Jurkat, Clone E6-1 (cell line): Measurements from ENCODE around the gene MGAT4A.

Experiments
- DNase-seq: peaks from one replicate; pipeline ENCODE4 v3.0.0-alpha.2; 2011; ENCODE audit warnings: low read depth, low spot score
- H3K4me3 ChIP-seq: 2 replicates; pipeline ENCODE4 v1.5.1; 2011; ENCODE audit warnings: mild to moderate bottlenecking, low read length, control low read depth, moderate library complexity

Gene MGAT4A

DNA sequence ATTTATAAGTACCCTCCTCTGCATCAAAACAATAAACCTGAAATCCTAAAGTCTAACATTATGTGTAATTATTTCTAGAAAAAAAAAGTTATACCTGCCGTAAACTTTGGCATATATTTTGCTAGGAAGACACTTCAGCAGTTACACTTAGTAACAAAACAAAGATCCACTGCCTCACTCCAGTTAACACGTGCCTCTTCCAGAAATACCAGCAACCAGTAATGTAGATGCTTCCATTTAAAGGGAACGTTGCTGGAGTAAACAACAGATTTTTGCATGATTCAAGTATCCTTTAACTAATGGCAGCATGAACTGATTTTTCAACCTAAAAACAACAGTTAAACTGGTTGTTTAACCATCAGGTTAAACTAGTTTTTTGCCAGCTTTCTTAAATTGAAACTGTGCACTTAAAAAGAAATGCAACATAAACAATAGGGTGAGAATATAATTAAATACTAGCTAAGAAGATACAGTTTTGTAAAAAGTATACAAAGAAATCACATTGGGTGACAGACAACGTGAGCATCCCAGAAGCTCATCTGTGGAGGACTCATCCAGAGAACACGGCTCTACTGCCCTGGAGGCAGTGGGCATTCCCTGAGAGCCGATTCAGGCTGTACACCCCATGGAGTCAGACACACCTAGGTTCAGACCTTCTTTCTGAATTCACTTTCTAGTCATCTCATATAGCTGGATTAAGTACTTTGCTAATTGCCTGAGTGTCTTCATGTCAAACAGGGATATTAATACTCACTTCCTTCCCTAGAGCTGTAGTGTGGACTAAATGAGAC lies 22.3 kb downstream of the MGAT4A start:
- H3K4me3 ChIP-seq = no peak overlapping the region
- no peak for DNase-seq

DNA sequence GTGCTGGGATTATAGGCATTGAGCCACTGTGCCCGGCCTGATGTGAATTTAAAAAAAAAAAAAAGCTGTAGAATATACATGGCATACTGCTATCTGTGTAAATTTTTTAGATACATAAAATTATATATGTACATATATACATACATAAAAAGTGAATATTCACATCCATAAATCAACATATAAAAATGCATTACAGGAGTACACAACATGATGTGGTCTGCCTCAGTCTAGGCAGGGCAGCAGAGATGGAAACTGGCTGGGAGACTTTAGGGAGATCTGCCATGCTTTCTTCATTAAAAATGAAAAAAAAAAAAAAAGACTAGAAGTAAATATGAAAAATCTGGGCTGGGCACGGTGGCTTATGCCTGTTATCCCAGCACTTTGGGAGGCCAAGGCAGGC lies 24.3 kb downstream of the MGAT4A start:
- no peak overlapping the region for H3K4me3 ChIP-seq
- DNase-seq = no peak

DNA sequence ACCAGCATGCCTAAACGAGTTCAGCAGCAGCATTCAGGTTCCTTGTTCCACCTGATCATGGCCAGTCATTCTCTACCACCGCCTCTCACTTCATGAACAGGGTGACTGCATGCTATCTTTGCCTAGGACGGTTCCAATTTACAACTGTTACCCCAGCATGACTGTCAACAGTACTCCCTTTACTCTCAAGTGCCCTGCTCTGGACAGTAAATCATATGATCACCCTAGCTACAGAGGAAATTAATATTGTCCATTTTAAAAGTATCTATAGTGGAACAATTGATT lies 25.7 kb downstream of the MGAT4A start:
- DNase-seq = no peak

DNA sequence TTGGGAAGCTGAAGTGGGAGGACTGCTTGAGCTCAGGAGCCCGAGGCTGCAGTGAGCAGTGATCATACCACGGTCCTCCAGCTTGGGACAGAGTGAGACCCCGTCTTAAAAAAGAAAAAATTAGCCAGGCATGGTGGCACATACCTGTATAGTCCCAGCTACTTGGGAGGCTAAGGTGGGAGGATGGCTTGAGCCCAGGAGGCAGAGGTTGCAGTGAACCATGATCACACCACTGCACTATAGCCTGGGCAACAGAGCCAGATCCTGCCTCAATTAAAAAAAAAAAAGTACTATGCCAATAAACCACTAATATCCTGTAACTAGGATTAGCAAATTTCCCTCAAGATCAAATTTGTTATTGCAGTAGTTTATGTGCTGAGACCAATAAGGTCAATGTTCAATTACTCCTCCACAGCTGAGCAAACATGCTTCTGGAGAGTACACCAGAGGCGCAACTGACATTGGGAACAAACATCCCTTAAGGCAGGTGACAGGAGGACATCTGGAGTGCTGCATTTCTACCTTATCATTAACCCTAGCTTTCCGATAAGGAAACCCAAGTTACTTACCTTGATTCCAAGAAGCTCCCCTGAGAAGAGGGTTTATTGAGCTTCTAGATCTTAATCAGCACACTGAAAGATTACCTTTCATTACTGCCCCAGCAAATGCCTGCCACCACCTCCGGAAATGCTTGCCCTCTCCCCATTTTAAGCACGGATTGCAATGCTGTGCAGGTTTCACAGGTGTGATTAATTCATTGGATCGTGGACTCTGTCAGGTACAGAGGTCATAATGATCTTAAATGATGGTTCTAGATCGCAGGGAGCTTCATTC lies 26.2 kb downstream of the MGAT4A start:
- H3K4me3 ChIP-seq = no peak overlapping the region
- DNase-seq = no peak

More for the DNA sequence above, 25.7 kb downstream of the MGAT4A start:
- no peak overlapping the region for H3K4me3 ChIP-seq

DNA sequence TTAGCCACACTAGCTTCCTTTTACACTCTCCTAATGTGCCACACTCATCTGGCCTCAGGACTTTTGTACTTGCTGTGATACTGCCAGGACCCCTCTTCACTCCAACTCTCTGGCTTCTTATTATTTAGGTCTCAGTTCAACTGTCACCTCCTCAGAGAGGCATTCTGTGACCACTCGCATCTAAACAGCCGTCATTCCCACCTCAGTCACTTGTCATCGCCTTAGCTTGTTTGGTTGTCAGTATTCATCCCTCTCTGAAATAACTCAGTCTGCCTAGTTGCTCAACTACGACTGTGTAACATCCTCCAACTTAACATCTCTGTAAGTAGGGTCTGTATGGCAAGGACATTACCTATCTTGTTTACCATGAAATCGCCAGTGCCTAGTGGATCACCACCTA lies 27.2 kb downstream of the MGAT4A start:
- H3K4me3 ChIP-seq = no peak overlapping the region
- no peak for DNase-seq

DNA sequence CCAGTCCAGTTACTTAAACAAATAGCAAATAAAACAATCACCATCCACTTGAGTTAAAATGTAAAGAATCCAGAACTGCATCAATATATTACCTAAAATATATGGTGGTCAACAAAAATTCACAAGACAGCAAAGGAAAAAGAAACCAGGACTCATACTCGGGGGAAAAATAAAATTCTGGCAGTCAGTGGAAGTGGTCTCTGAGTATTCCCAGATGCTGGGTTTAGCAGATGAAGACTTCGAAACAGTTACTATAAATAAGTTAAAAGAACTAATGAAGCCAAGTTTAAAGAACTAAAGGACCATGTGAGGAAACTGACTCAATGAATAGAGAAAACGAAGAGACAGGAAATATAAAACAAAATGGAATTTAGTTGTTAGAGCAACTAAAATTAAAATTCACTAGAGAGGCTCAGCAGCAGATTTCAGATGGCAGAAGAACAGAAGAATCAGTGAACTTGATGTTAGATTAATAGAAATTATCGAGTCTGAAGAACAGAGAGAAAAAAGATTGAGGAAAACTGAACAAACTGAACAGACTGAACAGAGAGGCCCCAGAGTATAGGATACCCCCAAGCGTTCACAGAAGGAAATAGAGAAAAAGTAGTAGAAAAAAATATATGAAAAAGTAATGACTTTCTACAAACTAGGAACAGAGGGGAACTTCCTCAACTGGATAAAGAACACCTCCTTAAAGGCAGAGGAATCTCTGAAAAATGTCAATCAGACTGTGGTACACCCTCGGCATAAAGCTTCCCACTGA lies 27.9 kb downstream of the MGAT4A start:
- no peak for DNase-seq
- H3K4me3 ChIP-seq = no peak overlapping the region

DNA sequence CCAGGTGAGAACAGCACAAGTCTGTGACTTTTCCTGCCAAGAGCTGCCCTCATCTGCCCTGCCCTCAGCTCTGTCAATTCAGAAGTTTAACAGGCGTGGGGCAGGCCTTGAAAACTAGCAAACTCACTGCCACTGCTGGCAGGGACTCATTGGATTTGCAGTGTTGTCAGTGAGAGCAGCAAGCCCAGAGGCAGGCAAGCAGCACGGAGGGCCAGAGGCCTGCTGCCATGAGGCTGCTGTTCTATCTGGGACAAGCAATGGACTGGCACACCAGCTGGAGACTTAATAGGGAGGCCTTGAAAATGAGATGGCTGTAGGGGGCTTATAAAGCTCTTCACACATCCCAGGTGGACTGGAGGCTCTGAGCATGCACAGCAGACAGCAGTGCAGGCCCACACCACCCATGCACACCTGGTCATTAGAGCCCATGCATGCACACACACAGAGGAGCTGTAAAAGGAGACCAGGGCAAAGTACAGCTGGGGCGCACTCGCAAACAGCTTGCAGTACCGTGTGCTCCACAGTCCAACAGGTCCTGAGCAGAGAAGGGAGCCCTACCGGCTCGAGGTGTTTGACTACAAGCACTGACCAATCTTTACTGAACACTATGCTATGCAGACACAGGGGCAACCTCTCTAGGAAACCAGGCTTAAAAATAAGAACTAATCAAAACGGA lies 28.7 kb downstream of the MGAT4A start:
- no peak for DNase-seq
- no peak overlapping the region for H3K4me3 ChIP-seq

DNA sequence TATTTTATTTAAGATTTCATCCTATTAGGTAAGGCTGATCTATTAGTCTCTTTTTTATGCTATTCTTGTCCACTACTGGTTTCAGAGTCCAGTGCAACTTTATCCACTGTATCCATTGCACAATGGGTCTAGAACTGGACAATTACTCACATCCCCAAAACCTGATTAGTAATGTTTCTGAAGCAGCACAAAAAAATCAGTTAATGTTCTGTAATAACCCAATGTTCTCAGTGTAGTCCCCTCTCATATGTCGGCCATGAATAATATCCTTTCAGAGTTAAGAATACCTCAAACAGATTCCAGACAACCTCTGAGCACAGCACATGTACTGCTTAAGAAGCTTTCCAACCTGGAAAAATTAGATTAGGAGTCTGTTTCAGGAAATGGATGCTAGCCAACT lies 29.7 kb downstream of the MGAT4A start:
- no peak overlapping the region for H3K4me3 ChIP-seq
- no peak for DNase-seq

DNA sequence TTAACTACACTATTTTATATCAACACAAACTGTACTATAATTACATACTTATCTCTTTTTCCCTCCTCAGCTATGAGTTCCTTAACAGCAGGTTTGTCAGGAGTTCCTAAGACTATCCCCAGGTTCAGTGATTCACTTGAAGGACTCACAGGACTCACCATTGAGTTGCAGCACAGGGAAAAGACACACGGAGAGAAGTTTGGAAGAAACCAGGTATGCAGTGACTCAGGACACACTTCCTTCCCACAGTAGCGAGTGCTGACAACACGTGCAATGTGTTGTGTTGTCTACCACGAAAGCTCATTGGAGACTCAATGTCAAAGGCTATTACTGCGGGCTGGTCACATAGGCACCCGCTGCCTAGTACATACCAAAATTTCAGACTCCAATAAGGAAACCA lies 32.0 kb downstream of the MGAT4A start:
- no peak for DNase-seq
- H3K4me3 ChIP-seq = no peak overlapping the region

DNA sequence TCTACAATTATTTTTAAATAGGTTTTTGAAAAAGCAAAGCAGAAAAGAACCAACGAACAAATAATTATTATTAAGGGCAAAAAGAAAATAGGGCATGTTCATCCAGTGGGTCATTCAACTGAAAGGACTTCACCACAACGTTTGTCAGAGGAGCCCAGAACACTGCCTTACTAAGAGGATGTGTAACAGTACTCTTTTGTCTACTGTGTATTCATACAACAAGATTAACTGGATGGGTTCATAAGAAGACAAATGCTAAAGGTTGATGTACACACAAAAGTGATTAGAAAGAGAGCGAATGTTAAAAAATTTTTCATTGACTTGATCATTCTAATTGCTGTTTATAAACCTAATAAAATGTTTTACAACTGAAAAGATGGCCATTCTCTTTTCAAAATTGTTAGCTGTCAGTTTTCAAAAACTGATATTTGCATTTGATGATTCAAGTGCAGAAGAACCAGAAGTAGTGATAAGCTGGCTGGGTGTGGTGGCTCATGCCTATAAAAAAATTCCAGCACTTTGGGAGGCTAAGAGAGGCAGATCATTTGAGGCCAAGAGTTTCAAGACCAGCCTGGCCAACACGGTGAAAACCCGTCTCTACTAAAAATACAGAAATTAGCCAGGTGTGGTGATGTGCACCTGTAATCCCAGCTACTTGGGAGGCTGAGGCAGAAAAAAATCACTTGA lies 33.1 kb downstream of the MGAT4A start:
- no peak overlapping the region for H3K4me3 ChIP-seq
- DNase-seq = no peak

DNA sequence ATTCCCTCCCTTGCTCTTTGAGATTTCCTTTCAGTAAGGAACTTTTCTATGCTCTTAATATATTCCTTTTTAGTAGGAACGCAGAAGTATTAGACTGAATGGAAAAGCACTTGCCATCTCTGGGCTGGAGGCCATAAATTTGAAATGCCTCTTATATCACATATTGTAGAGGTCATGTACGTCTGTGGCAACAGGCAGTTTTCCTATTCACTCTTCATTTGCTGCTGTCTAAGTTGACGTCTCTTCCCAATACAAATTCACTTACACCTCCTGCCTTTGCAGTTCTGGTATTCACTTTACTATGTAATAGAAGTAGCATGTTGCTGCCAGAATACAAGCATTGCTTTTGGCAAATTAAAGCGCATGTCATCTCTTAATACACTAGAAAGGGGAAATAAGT lies 34.7 kb downstream of the MGAT4A start:
- no peak for DNase-seq
- no peak overlapping the region for H3K4me3 ChIP-seq

DNA sequence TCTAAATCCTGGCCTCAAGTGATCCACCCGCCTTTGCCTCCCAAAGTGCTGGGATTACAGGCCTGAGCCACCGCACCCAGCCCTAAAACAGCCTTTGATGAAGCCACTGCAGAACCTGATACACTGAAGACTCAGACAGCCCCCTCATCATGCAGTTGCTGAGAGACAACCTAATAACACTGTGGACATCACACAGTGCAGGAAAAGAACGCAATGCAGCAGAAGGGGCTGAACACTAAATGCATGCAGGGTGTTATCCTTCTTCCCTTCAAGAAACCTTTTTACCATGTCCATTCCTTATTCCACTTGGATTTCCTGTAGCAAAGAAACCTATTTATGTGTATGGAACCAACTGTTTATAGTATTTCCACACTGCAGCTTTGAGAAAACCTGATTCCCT lies 35.7 kb downstream of the MGAT4A start:
- no peak overlapping the region for H3K4me3 ChIP-seq
- DNase-seq = no peak

DNA sequence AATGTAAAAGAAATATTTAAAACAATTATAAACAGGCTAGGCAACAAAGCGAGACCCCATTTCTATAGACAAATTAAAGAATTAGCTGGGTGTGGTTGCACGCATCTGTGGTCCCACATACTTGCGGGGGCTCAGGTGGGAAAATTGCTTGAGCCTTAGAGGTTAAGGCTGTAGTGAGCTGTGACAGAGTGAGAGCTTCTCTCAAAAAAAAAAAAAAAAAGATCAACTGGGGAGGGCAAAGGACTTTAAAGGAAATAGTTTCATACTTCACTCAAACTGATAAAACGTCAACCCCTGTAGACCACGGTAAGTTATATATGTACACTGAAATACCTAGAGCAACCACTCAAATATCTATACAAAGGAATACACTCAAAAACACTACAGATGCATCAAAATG lies 37.5 kb downstream of the MGAT4A start:
- DNase-seq = peak; percentile 52
- no peak overlapping the region for H3K4me3 ChIP-seq

DNA sequence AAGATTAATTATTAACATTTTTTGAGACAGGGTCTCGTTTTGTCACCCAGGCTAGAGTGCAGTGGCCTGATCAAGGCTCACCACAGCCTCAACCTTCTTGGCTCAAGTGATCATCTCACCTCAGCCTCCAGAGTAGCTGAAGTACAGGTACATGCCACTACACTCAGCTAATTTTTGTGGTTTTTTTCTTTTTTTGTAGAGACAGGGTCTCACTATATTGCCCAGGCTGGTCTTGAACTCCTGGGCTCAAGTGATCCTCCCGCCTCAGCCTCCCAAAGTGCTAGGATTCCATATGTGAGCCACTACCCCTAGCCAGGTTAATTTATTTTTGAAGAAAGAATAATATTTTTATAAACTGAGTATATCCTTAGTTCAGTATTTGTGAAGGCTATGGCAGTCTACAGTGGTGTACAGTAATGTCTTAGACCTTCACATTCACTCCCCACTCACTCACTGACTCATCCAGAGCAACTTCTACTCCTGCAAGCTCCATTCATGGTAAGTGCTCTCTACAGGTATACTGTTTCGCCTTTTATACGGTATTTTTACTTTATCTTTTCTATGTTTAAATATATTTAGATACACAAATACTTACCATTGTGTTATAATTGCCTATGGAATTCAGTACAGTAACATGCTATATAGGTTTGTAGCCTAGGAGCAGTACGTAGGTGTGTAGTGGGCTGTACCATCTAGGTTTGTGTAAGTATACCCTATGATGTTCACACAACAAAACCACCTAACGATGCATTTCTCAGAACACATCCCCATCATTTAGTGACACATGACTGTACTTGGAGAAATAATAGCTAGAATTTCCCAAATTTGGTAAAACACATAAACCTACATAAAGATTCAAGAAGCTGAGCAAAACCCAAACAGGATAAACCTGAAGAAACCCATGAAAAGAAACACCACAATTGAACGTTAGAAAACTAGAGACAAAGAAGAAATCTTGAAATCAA lies 38.6 kb downstream of the MGAT4A start:
- peak; percentile 25 for DNase-seq

DNA sequence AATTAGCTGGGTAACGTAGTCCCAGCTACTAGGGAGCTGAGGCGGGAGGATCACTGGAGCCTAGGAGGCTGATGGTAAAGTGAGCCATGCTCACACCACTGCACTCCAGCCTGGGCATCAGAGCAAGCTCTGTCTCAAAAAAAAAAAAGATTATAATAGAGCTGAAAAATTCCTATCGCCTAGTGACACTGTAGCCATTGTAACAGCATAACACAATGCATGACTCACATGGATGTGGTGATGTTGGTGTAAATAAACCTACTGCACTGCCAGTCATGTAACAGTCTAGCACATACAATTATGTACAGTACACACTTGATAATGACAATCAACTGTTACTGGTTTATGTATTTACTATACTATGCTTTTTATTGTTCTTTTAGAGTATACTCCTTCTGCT lies 39.6 kb downstream of the MGAT4A start:
- DNase-seq = no peak

More for the DNA sequence above, 38.6 kb downstream of the MGAT4A start:
- no peak overlapping the region for H3K4me3 ChIP-seq

DNA sequence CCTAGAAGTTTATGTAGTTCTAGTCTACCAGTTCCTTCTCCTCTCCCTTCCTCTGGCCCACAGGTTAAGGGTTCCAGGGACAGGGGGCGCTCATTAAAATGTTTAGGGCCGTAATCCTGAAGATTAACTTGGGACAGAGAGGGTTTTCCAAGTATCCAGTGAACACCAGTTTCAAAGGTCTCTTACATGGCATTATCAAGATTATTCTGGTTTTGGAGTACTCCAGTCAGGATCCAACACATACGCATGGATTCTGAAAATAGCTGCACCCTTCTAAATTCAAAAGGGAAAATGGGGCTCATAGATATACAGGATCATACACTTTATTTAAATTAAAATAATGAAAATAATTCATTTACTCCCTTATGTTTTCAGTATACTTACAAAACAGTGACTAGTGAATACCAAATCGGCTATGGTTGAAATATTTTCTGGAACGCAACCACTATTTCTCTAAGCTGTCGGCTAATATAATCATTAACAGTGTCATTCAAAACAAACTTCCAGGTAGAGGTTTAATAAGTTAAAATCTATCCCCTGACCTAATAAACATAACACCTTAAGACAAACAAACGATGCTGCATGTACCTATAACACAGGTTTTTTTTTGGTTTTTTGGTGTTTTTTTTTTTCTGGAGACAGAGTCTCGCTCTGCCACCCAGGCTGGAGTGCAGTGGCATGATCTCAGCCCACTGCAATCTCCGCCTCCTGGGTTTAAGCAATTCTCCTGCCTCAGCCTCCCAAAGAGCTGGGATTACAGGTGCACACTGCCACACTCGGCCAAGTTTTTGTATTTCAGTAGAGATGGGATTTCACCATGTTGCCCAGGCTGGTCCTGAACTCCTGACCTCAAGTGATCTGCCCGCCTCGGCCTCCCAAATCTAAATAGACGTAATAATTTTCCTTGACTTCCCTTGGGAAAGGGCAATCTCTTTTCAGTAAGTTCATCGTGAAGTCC lies 44.7 kb downstream of the MGAT4A start:
- DNase-seq = no peak
- H3K4me3 ChIP-seq = no peak overlapping the region

More for the DNA sequence above, 39.6 kb downstream of the MGAT4A start:
- H3K4me3 ChIP-seq = no peak overlapping the region

DNA sequence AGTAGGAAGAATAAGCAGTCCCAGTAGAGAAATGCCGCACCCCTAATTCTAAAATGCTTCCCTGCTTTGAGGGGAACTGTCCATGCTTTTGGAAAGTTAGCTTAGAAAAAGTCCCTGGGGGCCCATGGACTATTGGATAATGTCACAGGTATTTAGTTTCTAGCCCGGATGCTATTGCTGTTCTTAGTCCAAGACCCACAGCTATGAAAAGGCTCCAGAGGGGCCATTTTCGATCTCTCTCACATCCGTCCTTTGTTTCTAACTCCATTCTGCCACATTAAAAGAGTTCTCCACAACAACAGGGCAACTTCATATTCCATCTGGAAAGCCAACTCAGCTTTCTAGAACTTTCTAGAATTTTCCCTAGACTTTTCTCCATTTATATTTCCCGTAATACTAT lies 47.2 kb downstream of the MGAT4A start:
- DNase-seq = no peak

More for the DNA sequence above, 47.2 kb downstream of the MGAT4A start:
- H3K4me3 ChIP-seq = no peak overlapping the region
